Effector memory CD4-positive, alpha-beta T cell (primary cell): ENCODE data around the gene AXL.
A peak's percentile ranks its signal among the peaks of the same experiment; 100 is the strongest.

Experiments
- DNase-seq, 3 donors: peaks; one replicate each; pipeline ENCODE4 v3.0.0-alpha.2; 2020
- H3K27ac ChIP-seq: 2 replicates; pipeline ENCODE4 v1.7.0; 2013; ENCODE audit warnings: mild to moderate bottlenecking, low read length, moderate library complexity; ENCODE audit not compliant: insufficient read depth, poor library complexity, severe bottlenecking
- H3K27me3 ChIP-seq: replicated peaks from 2 replicates; pipeline ENCODE4 v1.7.0; 2013; ENCODE audit warnings: mild to moderate bottlenecking, low read length; ENCODE audit not compliant: insufficient read depth, control insufficient read depth, poor library complexity, severe bottlenecking
- H3K36me3 ChIP-seq: 2 replicates; pipeline ENCODE4 v1.7.0; 2013; ENCODE audit warnings: mild to moderate bottlenecking, low read length, moderate library complexity; ENCODE audit not compliant: control insufficient read depth, insufficient read depth
- H3K4me1 ChIP-seq: 2 replicates; pipeline ENCODE4 v1.7.0; 2013; ENCODE audit warnings: low read length, mild to moderate bottlenecking; ENCODE audit not compliant: control insufficient read depth, insufficient read depth, poor library complexity, severe bottlenecking
- H3K4me3 ChIP-seq: 2 replicates; pipeline ENCODE4 v1.7.0; 2013; ENCODE audit warnings: low read length, low read depth, mild to moderate bottlenecking; ENCODE audit not compliant: insufficient read depth, poor library complexity, severe bottlenecking
- H3K9me3 ChIP-seq: 2 replicates; pipeline ENCODE4 v1.7.0; 2013; ENCODE audit warnings: mild to moderate bottlenecking, low read length, moderate library complexity; ENCODE audit not compliant: control insufficient read depth

The AXL gene

GRCh38 chr19:41298348-41298964 lies 79.4 kb downstream of the AXL start:
- peak; percentile 53 to 73 (median 59) for DNase-seq
- peaks cover 64% of the 10 kb centered on the region for H3K36me3 ChIP-seq
- H3K9me3 ChIP-seq: no peaks in the 10 kb centered on the region
- H3K4me1 ChIP-seq: peaks cover 78% of the 10 kb centered on the region
- H3K27me3 ChIP-seq: no peaks in the 10 kb centered on the region
- no peak overlapping the region for H3K4me3 ChIP-seq
- peak overlapping the region; percentile 81 for H3K27ac ChIP-seq

GRCh38 chr19:41299046-41299754 lies 80.2 kb downstream of the AXL start:
- H3K9me3 ChIP-seq: no peaks in the 10 kb centered on the region
- H3K36me3 ChIP-seq: peaks cover 62% of the 10 kb centered on the region
- DNase-seq: no peak
- peak overlapping the region; percentile 81 for H3K27ac ChIP-seq
- H3K4me3 ChIP-seq: no peak overlapping the region
- no peaks in the 10 kb centered on the region for H3K27me3 ChIP-seq
- H3K4me1 ChIP-seq: peaks cover 85% of the 10 kb centered on the region

GRCh38 chr19:41299755-41300089 lies 80.7 kb downstream of the AXL start:
- Histone ChIP-seq H3K27ac (peak overlapping the region; percentile 81), H3K9me3 (no peaks in the 10 kb centered on the region), H3K27me3 (no peaks in the 10 kb centered on the region), H3K4me3 (no peak overlapping the region), H3K4me1 (peaks cover 90% of the 10 kb centered on the region), H3K36me3 (peaks cover 62% of the 10 kb centered on the region)
- DNase-seq: peak in 1 of 3 donors; percentile 51

- H3K27ac ChIP-seq: peak overlapping the region; percentile 81
- no peaks in the 10 kb centered on the region for H3K9me3 ChIP-seq
- peaks cover 62% of the 10 kb centered on the region for H3K36me3 ChIP-seq
- no peaks in the 10 kb centered on the region for H3K27me3 ChIP-seq
- peaks cover 99% of the 10 kb centered on the region for H3K4me1 ChIP-seq
- DNase-seq: no peak
- no peak overlapping the region for H3K4me3 ChIP-seq
Observed at GRCh38 chr19:41300555-41300954, 81.5 kb downstream of the AXL start.

GRCh38 chr19:41302624-41303351 lies 83.8 kb downstream of the AXL start:
- Histone ChIP-seq H3K36me3 (peaks cover 55% of the 10 kb centered on the region), H3K27ac (peak overlapping the region; percentile 94), H3K4me1 (peaks cover 99% of the 10 kb centered on the region), H3K4me3 (peak overlapping the region; percentile 45), H3K27me3 (no peaks in the 10 kb centered on the region), H3K9me3 (no peaks in the 10 kb centered on the region)
- peak in 2 of 3 donors; percentile 58 to 63 for DNase-seq

GRCh38 chr19:41303954-41304353 lies 84.9 kb downstream of the AXL start:
- Histone ChIP-seq H3K4me3 (peak overlapping the region; percentile 45), H3K36me3 (peaks cover 46% of the 10 kb centered on the region), H3K27ac (peak overlapping the region; percentile 94), H3K9me3 (no peaks in the 10 kb centered on the region), H3K4me1 (peaks cover 99% of the 10 kb centered on the region), H3K27me3 (no peaks in the 10 kb centered on the region)
- DNase-seq: no peak

- no peaks in the 10 kb centered on the region for H3K9me3 ChIP-seq
- H3K4me1 ChIP-seq: peaks cover 98% of the 10 kb centered on the region
- H3K27me3 ChIP-seq: no peaks in the 10 kb centered on the region
- peaks cover 40% of the 10 kb centered on the region for H3K36me3 ChIP-seq
- DNase-seq: no peak
- peak overlapping the region; percentile 45 for H3K4me3 ChIP-seq
- peak overlapping the region; percentile 94 for H3K27ac ChIP-seq
Observed at GRCh38 chr19:41304706-41305483, 85.9 kb downstream of the AXL start.

GRCh38 chr19:41305927-41306793 lies 87.1 kb downstream of the AXL start:
- peaks cover 87% of the 10 kb centered on the region for H3K4me1 ChIP-seq
- peaks cover 33% of the 10 kb centered on the region for H3K36me3 ChIP-seq

More at GRCh38 chr19:41305927-41306793, 87.1 kb downstream of the AXL start:
- Histone ChIP-seq H3K27ac (peak overlapping the region; percentile 94), H3K9me3 (no peaks in the 10 kb centered on the region), H3K27me3 (no peaks in the 10 kb centered on the region), H3K4me3 (peak overlapping the region; percentile 47)
- DNase-seq: no peak
